Activated T-cell treated with anti-CD3 and anti-CD28 coated beads for 1 hour (primary cell): ENCODE data around the gene MED19.
"Not testable (repeated sequence)": the region's sequence is repeated elsewhere in the genome, so short reads cannot be mapped to it uniquely, and the experiment has no call there.

Experiments used
- DNase-seq: peaks from one replicate; pipeline ENCODE4 v3.0.0-alpha.2; 2020; ENCODE audit warnings: low read depth

MED19 gene

DNA sequence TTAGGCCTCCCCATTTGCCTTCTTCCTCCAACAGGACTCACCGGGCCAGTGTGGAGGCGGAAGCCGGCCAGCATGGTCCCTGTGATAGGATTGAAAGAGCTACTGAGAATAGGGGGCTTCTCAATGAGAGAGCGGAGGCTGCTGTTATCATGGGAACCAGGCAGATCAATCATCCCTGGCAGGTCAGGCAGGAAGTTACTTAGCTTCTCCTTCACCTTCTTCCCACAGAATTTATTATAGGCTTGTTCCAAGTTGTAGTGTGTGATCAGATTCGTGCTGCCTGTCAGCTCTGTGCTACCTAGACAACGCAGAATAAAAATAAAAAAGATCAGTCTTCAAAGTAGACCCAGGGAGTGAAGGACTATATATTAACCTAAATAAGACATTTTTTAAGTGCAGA lies 7.1 kb downstream of the MED19 start:
- no peak for DNase-seq

DNA sequence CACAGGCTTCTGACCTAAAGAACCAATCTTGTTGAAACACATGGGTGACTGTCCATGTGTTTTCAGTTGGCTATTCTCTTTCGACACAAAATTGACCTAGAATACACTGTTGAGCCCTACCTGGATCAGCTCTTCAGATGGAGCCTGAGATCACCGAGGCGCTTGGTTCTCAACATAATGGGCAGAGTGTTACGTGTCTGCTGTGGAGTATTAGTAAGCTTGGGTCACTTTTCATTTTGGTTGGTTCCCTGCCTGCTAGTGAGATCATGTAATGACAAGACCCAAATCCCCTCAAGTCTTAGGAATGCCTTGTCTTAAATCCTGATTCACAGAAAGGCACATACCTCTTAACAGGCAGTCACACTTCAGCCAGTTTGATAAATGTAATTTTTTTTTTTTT lies 8.7 kb downstream of the MED19 start:
- DNase-seq = no peak

DNA sequence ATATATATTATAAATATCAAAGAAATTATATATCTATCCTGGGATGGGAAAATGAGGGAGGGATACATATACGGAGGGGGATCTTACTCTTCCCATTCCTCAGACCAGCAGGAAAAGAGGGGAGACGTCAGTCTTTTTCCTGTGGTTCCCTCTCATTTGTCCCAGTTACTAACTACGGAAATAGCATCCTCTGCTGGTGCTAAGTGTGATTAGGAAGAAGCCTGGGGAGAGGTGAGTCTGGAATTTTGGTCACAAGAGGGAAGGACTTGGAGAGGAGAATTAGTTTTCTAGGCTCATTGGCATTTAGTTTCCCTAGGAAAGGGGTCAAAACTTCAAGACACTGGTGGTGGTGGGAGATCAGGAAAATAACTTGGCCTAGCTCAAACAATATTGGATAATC lies 11.6 kb downstream of the MED19 start:
- DNase-seq = no peak

DNA sequence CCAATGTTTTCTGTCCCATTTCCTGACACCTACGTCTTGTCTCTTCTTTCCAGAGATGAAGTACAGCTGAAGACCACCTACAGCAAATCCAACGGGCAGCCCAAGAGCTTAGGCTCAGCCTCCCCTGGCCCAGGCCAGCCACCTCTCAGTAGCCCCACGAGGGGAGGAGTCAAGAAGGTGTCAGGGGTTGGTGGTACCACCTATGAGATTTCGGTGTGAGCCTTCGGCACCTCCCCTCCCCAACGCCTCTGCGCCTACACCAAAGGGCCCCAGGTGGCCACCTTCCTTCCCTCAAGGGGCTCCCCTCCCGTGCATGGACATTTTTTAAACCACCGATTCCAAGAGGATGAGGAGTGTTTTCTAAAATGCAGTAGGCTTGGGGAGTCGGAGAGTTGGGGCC lies 12.2 kb downstream of the MED19 start:
- DNase-seq = no peak

DNA sequence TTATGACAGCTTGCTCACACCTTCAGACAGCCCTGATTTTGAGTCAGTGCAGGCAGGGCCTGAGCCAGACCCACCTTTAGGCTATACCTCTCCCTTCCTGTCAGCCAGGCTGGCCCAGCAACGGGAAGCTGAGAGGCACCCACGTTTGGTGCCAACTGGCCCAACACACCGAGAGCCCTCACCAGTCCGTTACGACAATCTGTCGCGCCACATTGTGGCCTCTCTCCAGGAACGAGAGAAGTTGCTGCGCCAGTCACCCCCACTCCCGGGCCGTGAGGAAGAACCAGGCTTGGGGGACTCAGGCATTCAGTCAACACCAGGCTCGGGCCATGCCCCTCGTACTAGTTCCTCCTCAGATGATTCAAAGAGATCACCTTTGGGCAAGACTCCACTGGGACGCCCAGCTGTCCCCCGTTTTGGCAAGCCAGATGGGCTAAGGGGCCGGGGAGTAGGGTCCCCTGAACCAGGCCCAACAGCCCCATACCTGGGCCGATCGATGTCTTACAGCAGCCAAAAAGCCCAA lies 13.1 kb downstream of the MED19 start:
- DNase-seq = no peak

DNA sequence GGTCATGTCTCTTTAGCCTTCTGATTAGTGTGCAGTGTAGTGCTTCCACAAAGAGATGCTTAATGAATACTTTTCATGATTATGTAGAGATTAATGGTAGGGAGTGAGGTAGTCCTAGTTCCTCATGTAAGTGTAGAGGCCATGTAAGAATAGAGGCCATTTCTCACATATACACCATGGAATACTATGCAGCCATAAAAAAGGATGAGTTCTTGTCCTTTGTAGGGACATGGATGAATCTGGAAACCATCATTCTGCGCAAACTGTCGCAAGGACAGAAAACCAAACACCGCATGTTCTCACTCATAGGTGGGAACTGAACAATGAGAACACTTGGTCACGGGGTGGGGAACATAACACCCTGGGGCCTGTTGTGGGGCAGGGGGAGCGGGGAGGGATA lies 21.5 kb downstream of the MED19 start:
- not testable (repeated sequence) for DNase-seq

DNA sequence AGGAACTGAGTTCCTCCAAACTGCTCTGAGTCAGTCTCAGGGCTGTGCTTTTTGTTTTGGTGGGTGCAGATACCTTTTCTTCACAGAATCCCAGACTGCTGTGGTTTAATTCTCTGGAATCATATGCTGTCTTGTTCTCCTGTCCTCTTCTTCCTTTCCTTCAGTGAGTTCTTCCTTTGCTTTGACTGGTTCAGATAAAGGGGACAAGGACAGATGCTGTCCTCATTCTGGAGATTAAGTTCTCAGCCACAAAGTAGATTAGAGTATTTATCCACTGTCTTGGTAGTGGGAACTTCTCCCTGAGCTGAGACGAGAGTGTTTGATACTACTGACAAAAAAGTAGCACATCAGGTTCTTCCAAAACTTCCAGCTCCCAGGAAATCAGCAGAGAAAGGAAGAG lies 30.8 kb downstream of the MED19 start:
- DNase-seq = no peak

DNA sequence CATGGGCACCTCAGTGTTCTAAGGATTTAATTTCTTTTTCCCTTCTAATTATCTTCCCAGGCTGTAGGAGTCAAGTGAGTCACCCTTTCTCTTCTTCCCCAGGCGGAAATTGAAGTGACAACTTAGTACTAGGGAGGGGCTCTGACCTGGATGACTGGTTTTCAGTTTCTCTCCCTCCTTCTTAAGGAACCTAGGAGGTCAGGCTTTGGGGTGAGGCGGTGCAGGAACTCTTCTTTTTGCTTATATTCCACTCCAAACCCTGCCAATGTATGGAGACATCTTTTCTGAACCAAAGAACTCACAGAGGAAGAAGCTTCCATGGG lies 31.5 kb downstream of the MED19 start:
- no peak for DNase-seq

DNA sequence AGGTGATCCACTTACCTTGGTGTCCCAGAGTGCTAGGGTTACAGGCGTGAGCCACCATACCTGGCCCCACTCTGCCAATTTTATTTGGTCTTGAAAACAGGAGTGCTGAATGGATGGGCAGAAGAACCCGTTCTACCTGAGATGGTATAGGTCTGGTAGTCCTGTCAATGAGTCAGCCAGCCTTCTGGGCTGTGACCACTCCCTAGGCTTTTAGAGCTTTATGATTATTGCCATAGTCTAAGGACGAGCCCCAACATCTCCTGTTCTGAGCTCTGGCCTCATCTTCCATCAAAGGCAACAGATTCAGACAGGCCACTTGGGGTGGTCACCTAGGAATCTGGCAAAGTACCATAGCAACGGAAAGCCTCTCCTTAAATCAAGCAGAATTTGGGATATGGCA lies 32.6 kb downstream of the MED19 start:
- DNase-seq = no peak

DNA sequence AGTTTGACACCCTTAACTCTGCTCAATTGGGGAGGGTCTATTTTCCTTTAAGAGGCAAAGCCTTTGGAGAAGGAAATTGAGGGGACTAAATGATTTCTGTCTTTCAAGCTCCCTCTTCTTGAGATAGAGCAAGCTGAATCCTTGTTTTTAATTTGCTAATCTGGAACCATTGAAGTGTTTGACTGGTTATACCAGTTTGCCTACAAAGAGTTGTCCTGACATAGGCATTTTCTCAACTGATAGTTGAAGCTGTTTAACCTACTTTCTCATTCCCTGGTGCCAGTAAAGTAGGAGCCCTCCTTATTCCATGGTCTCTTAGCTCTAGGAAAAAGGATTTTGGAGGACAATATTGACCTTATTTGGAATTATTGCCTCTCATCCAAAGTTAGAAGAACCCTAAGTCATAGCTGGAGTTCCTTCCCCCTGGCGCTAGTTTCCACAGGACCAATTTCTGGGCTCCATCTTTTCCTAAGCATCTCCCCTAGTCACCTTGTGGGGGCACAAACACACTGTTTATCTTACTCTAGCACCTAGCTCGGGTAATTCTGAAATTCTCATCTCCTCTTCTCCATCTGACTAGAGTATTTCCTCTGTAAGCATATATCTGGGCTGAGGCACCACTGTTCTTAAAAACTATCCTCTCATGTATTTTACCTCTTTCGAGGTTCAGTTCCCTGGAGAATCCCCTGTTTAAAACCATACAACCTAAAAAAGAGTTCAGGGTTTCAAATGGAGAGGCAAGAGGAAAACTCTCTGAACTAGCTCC lies 36.7 kb downstream of the MED19 start:
- no peak for DNase-seq

DNA sequence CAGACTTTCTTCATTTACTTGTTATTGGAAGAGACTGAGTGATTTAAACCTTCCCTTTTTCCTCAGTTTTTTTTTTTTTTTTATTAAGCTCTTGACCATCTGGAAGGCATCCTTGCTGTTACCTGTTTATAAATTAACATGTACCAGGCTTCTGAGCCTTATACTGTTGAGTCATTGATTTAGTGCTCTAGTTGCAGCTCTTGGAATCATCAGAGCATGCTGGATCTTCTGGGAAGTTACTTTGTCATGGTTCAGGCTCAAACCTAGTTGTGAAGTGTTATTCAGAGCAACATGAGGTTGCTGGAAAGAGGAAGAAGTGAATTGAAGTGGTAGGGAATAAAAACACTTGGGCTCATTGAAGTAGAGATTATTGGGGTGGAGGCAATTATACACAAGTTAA lies 37.8 kb downstream of the MED19 start:
- DNase-seq = no peak

DNA sequence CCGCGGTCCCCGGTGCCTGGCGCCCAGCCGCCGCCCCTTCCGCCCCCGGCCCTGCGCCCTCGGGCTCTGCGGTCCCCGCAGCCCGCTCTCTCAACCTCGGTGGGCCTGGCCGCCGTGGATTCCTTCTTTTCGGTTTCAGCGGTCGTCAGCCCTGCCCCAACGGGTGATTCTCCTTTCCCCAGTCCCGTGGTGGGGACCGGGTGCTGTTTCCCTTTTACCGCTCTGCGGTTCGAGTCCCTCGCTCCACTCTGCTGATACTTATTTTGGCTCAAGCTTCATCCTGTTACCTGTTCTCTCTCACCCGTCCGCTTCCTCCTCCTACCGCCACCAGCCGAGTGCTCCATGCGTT lies 43.6 kb downstream of the MED19 start:
- DNase-seq = peak; percentile 21

DNA sequence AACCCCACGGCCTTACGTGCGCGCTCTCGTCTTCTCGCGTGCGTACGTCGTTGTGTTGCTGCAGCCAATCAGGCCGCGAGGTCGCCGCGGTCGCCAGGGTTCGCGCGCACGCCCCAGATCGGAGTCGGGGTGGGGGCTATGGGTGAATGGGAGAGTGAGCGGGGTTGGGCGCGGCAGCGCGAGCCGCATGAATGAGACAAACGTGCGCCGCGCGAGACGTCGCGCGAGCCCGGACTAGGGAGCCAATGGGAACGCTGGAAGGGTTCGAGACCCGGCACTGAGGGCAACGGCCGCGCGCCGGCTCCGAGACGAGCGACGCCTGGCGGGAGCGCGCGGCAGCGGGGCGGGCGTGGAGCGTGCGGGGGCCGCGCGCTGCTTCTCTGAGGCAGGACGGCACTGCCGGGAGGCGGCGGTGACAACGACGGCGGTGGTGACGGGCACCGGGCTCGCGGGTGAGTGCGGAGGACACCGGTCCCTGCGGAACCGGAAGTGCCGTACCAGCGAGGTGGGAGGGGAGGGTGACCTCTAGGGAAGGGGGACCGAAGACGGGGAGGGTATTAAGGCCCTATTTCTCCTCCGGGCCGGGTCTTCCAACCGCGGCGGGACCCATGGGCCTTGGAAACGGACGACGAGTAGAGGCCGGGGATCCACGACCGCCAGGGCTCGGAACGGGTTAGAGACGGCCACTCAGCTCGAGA lies 44.1 kb downstream of the MED19 start, which contains the start of gene ZDHHC5:
Gene ZDHHC5 (plus strand): TSS at position 379 of the 698 bp plus-strand sequence. CDS start 4,977 bp downstream, outside the sequence.
- DNase-seq = peak; percentile 97

DNA sequence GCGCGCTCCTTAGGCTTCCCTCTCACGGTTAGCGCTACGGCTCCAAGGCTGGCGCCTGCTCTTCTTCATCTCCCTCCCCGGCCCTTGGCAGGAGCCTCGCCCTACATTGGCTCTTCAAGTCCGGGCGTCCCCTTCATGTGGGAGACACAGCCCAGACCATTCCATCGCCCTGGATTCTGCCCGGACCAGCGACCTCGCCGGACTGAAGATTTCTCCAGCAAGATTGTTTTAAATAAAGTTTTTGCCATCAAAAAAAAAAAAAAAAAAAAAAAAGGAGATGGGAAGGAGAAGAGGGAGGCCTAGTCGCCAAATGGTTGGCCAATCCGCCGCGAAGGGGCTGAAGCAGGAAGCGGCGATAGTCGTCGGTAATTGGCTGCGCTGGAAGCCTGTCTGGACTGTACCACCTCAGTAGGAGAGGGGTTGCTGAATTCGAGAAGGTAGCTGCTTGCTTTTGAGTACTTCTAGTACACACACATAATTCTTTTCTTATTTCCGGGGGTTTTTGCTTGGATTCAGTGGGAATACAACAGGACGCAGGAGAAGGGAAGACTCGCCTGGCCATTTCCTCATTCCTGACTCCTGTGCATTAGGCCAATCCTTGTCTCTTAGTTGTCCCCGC lies 44.8 kb downstream of the MED19 start:
- DNase-seq = peak; percentile 83

DNA sequence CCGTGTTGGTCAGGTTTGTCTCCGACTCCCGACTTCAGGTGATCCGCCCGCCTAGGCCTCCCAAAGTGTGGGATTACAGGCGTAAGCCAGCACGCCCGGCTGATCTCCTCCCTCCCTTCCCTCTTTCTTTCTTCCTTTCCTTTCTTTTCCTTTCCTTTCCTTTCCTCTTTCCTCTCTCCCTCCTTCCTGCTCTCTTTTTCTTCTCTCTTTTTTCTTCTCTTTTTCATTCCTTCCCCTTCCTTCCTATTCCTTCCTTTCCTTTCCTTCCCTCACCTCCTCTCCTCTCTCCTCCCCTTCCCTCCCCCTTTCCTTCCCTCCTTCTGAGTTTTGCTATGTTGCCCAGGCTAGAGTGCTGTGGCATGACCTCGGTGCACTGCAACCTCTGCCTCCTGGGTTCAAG lies 48.0 kb downstream of the MED19 start:
- no peak for DNase-seq

DNA sequence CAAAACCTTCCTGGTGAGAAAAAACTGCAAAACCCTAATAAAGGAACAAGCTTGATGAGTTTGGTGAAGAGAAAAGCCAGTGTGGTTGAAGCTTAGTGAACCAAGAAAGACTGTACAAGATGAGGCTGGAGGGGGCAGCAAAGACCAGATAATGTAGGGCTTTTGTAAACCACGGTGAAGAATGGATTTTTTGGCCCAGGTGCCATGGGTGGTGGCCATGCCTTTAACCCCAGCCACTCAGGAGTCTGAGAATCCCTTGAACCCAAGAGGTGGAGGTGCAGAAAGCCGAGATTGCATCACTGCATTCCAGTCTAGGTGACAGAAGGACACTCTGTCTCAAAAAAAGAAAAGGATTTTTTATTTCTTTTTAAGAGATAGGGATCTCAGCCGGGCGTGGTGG lies 49.1 kb downstream of the MED19 start:
- no peak for DNase-seq

DNA sequence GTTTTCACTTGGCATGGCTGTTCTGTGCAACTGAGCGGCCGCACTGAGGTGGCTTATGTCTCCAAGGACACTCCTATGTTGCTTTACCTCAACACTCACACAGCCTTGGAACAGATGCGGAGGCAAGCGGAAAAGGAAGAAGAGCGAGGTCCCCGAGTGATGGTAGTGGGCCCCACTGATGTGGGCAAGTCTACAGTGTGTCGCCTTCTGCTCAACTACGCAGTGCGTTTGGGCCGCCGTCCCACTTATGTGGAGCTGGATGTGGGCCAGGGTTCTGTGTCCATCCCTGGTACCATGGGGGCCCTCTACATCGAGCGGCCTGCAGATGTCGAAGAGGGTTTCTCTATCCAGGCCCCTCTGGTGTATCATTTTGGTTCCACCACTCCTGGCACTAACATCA lies 52.3 kb downstream of the MED19 start:
- no peak for DNase-seq

DNA sequence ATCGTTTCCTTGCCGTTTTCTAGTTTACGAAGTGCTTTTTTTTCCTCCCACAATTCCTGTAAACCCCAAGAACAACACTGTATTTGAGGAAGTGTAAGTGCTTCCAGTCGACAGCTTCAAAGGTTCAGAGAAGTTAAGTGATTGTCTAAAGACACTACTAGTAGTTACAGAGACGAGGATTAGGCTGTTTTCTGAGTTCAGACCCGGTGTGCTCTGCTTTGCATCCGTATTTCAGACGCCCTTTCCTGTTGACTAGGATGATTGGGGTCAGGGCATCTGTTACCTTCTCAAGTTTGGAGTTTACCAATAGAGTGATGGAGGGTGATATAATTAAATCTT lies 54.0 kb downstream of the MED19 start:
- DNase-seq = no peak

DNA sequence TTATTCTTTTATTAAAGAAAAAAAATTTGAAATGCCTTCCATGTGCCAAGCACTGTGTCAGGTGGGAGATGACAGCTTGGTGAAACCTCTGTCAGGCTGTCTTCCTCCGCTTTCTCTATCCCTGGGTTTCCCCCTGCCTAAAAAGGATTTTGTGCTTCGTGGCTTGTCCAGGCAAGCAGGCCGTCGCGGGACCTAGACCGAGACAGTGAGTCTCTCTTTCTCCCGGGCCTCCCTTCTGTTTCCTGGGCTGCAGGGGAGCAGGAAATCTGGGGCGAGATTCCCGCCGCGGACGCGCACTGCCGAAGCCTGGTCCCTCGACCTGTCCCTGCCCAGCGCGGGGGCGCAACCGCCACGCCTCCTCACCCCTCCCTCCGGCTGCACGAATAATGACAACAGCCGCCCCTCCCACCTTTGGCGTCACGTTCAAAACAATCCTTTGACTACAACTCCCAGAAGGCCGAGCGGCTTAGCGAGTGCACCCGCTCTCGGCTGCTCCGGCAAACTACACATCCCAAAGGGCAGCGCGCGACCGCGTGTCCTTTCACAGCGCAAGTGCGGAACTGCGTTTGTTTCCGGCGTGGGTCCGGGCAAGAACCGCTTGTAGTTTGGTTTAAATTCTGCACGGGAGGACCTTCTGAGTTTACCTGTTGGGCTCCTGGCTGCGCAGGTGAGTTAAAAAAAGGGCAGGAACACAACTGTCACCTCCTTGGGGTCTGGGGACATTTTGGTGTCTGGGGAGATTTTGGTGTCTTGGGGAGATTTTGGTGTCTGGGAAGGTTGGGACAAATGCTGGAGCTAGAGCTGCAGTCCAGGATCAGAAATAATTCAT lies 54.6 kb downstream of the MED19 start, which contains the start of gene CLP1:
Gene CLP1 (plus strand): TSS at position 569 of the 829 bp plus-strand sequence. CDS start 1,715 bp downstream, outside the sequence.
- peak; percentile 98 for DNase-seq

DNA sequence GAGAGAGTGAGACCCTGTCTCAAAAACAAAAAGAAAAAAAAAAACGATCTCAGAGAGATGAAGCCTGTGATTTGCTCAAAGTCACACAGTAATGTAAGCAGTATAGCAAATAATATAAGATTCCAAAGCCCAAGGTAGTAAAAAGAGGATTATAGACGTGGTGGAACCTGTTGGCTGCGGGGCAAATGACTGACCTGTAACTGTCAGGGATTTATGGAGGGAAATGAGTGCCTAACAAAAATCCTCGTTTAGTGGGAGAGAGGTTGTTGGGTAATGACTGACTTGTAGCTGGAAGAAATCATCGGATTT lies 55.2 kb downstream of the MED19 start:
- no peak for DNase-seq
